NCI-H2171 (cell line): Measurements from ENCODE around the gene TYR.
"Not testable (repeated sequence)": the region's sequence is repeated elsewhere in the genome, so short reads cannot be mapped to it uniquely, and the experiment has no call there.

ENCODE experiments used
- DNase-seq: peaks from one replicate; lab custom pipeline; 2025; lab: John Stamatoyannopoulos, UW

TYR gene

GRCh38 chr11:89272540-89273088, 94.9 kb downstream of the TYR start:
- not testable (repeated sequence) for DNase-seq

GRCh38 chr11:89273220-89273619, 95.5 kb downstream of the TYR start:
- not testable (repeated sequence) for DNase-seq

- no peak for DNase-seq
Observed at GRCh38 chr11:89275966-89276365, 98.3 kb downstream of the TYR start.

GRCh38 chr11:89279176-89279575, 101.5 kb downstream of the TYR start:
- DNase-seq = no peak

- DNase-seq = not testable (repeated sequence)
Observed at GRCh38 chr11:89281032-89281677, 103.5 kb downstream of the TYR start.

GRCh38 chr11:89286601-89287000, 108.9 kb downstream of the TYR start:
- not testable (repeated sequence) for DNase-seq

GRCh38 chr11:89288004-89288403, 110.3 kb downstream of the TYR start:
- DNase-seq = not testable (repeated sequence)

GRCh38 chr11:89293965-89294679, 116.4 kb downstream of the TYR start:
- no peak for DNase-seq

GRCh38 chr11:89295023-89295422, 117.3 kb downstream of the TYR start:
- DNase-seq = not testable (repeated sequence)

GRCh38 chr11:89303029-89303428, 125.4 kb downstream of the TYR start:
- not testable (repeated sequence) for DNase-seq

GRCh38 chr11:89308272-89308671, 130.6 kb downstream of the TYR start:
- DNase-seq = not testable (repeated sequence)

- not testable (repeated sequence) for DNase-seq
Observed at GRCh38 chr11:89309321-89309985, 131.8 kb downstream of the TYR start.

- not testable (repeated sequence) for DNase-seq
Observed at GRCh38 chr11:89310607-89311006, 132.9 kb downstream of the TYR start.

- DNase-seq = no peak
Observed at GRCh38 chr11:89321401-89321800, 143.7 kb downstream of the TYR start.

- DNase-seq = no peak
Observed at GRCh38 chr11:89327885-89328284, 150.2 kb downstream of the TYR start.

GRCh38 chr11:89331940-89332339, 154.3 kb downstream of the TYR start:
- not testable (repeated sequence) for DNase-seq

- DNase-seq = not testable (repeated sequence)
Observed at GRCh38 chr11:89333704-89334103, 156.0 kb downstream of the TYR start.

- DNase-seq = not testable (repeated sequence)
Observed at GRCh38 chr11:89337100-89337650, 159.5 kb downstream of the TYR start.

GRCh38 chr11:89338073-89338472, 160.4 kb downstream of the TYR start:
- not testable (repeated sequence) for DNase-seq

GRCh38 chr11:89340450-89340849, 162.8 kb downstream of the TYR start:
- DNase-seq = not testable (repeated sequence)

GRCh38 chr11:89342880-89343572, 165.4 kb downstream of the TYR start:
- DNase-seq = not testable (repeated sequence)
